ENCODE data around the gene DPP8. TPM values are rescaled to one million over a fixed set of nuclear protein-coding genes. Genes with fewer than 3 reads are reported as not detected.
A peak's percentile ranks its signal among the peaks of the same experiment; 100 is the strongest.
"Not testable (repeated sequence)": the region's sequence is repeated elsewhere in the genome, so short reads cannot be mapped to it uniquely, and the experiment has no call there.

Gene DPP8
- total RNA-seq, 2 experiments from 2014 or later = 42.8 to 45.4 TPM

- CTCF ChIA-PET = interaction anchor here (0.6 to 1.5 kb wide), 3 partner anchors 21 to 111 kb away, joined by 3 read pairs; no protein-coding TSS in a partner anchor
- POLR2A ChIA-PET = no interaction called here
- H3K4me1 Mint-ChIP-seq = peaks cover 5% of the 10 kb centered on the region
- no peak overlapping the region for H3K4me3 Mint-ChIP-seq
- no peak for DNase-seq
- H3K27ac Mint-ChIP-seq = no peak overlapping the region
- H3K9me3 Mint-ChIP-seq = no peaks in the 10 kb centered on the region
- no peaks in the 10 kb centered on the region for H3K36me3 Mint-ChIP-seq (ENCODE audit: low read depth)
- H3K27me3 Mint-ChIP-seq = peaks cover 20% of the 10 kb centered on the region
Observed at GRCh38 chr15:65405791-65406423, 111.6 kb downstream of the DPP8 start.

GRCh38 chr15:65404186-65404872 is 113.2 kb downstream of the DPP8 start:
- H3K27me3 Mint-ChIP-seq = peaks cover 28% of the 10 kb centered on the region
- no peak for DNase-seq
- ChIA-PET POLR2A (no interaction called here), CTCF (interaction anchor here (0.7 to 1.5 kb wide), 3 partner anchors 9 to 759 kb away, joined by 3 to 4 read pairs (median 3); no protein-coding TSS in a partner anchor)
- no peak overlapping the region for H3K4me3 Mint-ChIP-seq
- H3K9me3 Mint-ChIP-seq = no peaks in the 10 kb centered on the region
- H3K36me3 Mint-ChIP-seq (ENCODE audit: low read depth) = no peaks in the 10 kb centered on the region
- peaks cover 5% of the 10 kb centered on the region for H3K4me1 Mint-ChIP-seq
- H3K27ac Mint-ChIP-seq = no peak overlapping the region

GRCh38 chr15:65402961-65403360 is 114.5 kb downstream of the DPP8 start:
- Mint-ChIP-seq H3K36me3 (ENCODE audit: low read depth) (no peaks in the 10 kb centered on the region), H3K27me3 (peaks cover 29% of the 10 kb centered on the region), H3K27ac (no peak overlapping the region), H3K4me1 (peaks cover 2% of the 10 kb centered on the region), H3K9me3 (no peaks in the 10 kb centered on the region), H3K4me3 (no peak overlapping the region)
- CTCF ChIA-PET = no interaction called here
- POLR2A ChIA-PET = no interaction called here
- no peak for DNase-seq

DNA sequence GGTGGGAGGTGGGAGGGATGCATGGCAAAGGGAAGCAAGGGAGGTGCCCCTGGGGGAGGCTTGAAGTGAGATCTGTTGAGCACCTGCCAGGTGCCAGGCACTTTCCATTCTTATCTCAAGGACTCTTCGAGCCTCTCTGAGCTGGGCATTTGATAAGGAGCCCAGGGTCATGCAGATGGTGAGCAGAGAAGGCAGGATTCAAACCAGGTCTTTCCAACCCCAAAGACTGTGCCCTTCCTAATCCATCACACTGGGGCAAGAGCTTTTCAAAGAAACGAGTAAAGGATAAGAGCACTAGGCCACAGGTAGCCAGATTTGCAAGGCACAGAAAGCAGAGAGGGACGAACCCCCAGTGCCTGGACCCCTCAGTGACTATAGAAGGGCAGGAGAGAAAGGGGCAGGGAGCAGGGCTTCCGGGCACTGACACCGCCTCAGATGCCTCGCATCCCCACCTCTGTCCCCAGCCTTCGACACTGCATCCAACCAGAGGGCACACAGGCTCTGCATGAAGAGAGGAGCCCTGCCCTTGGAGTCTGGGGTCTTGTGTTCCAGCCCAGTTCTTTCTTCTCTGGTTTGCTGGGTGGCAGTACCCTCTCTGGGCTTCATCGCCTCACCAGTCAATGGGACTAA is 115.8 kb downstream of the DPP8 start:
- DNase-seq = no peak
- peaks cover 37% of the 10 kb centered on the region for H3K27me3 Mint-ChIP-seq
- H3K4me3 Mint-ChIP-seq = no peak overlapping the region
- no peak overlapping the region for H3K27ac Mint-ChIP-seq
- H3K9me3 Mint-ChIP-seq = no peaks in the 10 kb centered on the region
- ChIA-PET CTCF (interaction anchor here (0.6 to 1.8 kb wide), 5 partner anchors 10 to 640 kb away, joined by 3 to 6 read pairs (median 4); no protein-coding TSS in a partner anchor), POLR2A (no interaction called here)
- peaks cover 2% of the 10 kb centered on the region for H3K4me1 Mint-ChIP-seq
- H3K36me3 Mint-ChIP-seq (ENCODE audit: low read depth) = no peaks in the 10 kb centered on the region

GRCh38 chr15:65400760-65401610 is 116.5 kb downstream of the DPP8 start:
- peak; percentile 53 for DNase-seq
- Mint-ChIP-seq H3K27ac (no peak overlapping the region), H3K4me3 (no peak overlapping the region), H3K36me3 (ENCODE audit: low read depth) (no peaks in the 10 kb centered on the region), H3K9me3 (no peaks in the 10 kb centered on the region), H3K4me1 (peaks cover 6% of the 10 kb centered on the region), H3K27me3 (peaks cover 42% of the 10 kb centered on the region)
- POLR2A ChIA-PET = no interaction called here
- CTCF ChIA-PET = interaction anchor here (0.6 to 1.8 kb wide), 9 partner anchors 9 to 641 kb away, joined by 3 to 6 read pairs (median 3); no protein-coding TSS in a partner anchor

DNA sequence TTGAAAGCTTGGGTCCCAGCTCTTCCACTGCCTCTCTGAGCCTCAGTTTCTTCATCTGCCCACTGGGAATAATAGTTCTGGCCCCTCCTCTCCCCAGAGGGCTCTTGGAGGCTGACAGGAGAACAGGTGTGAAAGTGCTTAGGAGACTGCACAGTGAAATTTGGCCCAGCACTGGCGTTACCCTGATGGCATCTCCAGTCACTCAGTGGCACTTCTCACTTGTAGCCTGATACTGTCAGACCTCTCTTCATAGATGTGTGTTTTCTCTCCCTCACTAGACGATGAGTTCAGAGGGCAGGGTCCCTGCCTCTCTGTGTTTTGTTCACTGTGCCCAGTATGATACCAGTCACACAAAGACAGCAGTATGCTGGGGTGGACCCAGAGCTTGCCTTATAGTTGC is 117.5 kb downstream of the DPP8 start:
- DNase-seq = no peak
- CTCF ChIA-PET = interaction anchor here (0.8 to 1.7 kb wide), 5 partner anchors 15 to 92 kb away, joined by 3 to 5 read pairs (median 3); no protein-coding TSS in a partner anchor
- POLR2A ChIA-PET = no interaction called here
- no peak overlapping the region for H3K27ac Mint-ChIP-seq
- no peaks in the 10 kb centered on the region for H3K36me3 Mint-ChIP-seq (ENCODE audit: low read depth)
- H3K9me3 Mint-ChIP-seq = no peaks in the 10 kb centered on the region
- H3K4me3 Mint-ChIP-seq = no peak overlapping the region
- H3K27me3 Mint-ChIP-seq = peaks cover 46% of the 10 kb centered on the region
- H3K4me1 Mint-ChIP-seq = peaks cover 6% of the 10 kb centered on the region

GRCh38 chr15:65399001-65399706 is 118.3 kb downstream of the DPP8 start:
- CTCF ChIA-PET = interaction anchor here (1.1 to 1.7 kb wide), 3 partner anchors 14 to 41 kb away, joined by 3 to 5 read pairs (median 3); no protein-coding TSS in a partner anchor
- Mint-ChIP-seq H3K36me3 (ENCODE audit: low read depth) (no peaks in the 10 kb centered on the region), H3K4me1 (peaks cover 6% of the 10 kb centered on the region), H3K27me3 (peaks cover 54% of the 10 kb centered on the region), H3K4me3 (no peak overlapping the region), H3K9me3 (no peaks in the 10 kb centered on the region), H3K27ac (no peak overlapping the region)
- no peak for DNase-seq
- POLR2A ChIA-PET = no interaction called here

DNA sequence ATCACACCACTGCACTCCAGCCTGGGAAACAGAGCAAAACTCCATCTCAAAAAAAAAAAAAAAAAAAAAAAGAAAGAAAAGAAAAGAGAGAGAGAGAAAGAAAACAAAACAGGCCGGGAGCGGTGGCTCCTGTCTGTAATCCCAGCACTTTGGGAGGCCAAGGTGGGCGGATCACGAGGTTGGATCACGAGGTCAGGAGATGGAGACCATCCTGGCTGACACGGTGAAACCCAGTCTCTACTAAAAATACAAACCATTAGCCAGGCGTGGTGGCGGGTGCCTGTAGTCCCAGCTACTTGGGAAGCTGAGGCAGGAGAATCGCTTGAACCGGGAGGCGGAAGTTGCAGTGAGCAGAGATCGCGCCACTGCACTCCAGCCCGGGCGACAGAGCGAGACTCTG is 119.0 kb downstream of the DPP8 start:
- CTCF ChIA-PET = interaction anchor here (0.8 to 1.7 kb wide), 3 partner anchors 14 to 161 kb away, joined by 3 to 5 read pairs (median 3); no protein-coding TSS in a partner anchor
- DNase-seq = not testable (repeated sequence)
- peaks cover 57% of the 10 kb centered on the region for H3K27me3 Mint-ChIP-seq

DNA sequence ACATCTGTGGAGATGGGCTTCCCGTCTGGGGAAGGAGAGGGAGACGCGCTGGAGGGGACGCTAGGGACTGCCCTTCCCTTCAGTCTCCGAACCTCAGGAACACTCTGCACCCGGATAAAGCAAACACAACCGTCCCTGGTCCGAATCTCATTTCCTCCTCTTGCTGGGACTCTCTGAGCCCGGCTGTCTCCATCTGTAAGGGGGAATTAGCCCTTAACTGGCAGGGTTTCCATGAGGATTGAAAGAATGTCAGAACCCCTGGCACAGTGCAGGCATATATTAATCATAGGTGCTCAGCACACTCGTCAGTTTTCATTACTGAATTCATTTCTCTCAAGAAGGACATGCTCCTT is 120.5 kb downstream of the DPP8 start:
- Mint-ChIP-seq H3K27ac (no peak overlapping the region), H3K4me1 (peaks cover 6% of the 10 kb centered on the region), H3K4me3 (no peak overlapping the region), H3K36me3 (ENCODE audit: low read depth) (no peaks in the 10 kb centered on the region), H3K27me3 (peaks cover 60% of the 10 kb centered on the region), H3K9me3 (no peaks in the 10 kb centered on the region)
- DNase-seq = no peak
- ChIA-PET CTCF (no interaction called here), POLR2A (no interaction called here)

More for the DNA sequence above, 119.0 kb downstream of the DPP8 start:
- H3K4me3 Mint-ChIP-seq; POLR2A ChIA-PET; H3K4me1 Mint-ChIP-seq; H3K36me3 Mint-ChIP-seq (ENCODE audit: low read depth); H3K9me3 Mint-ChIP-seq; H3K27ac Mint-ChIP-seq: not testable (repeated sequence)

- CTCF ChIA-PET = no interaction called here
- H3K27ac Mint-ChIP-seq = no peak overlapping the region
- no peak overlapping the region for H3K4me3 Mint-ChIP-seq
- DNase-seq = no peak
- no peaks in the 10 kb centered on the region for H3K9me3 Mint-ChIP-seq
- peaks cover 60% of the 10 kb centered on the region for H3K27me3 Mint-ChIP-seq
- POLR2A ChIA-PET = no interaction called here
- no peaks in the 10 kb centered on the region for H3K36me3 Mint-ChIP-seq (ENCODE audit: low read depth)
- peaks cover 6% of the 10 kb centered on the region for H3K4me1 Mint-ChIP-seq
Observed at GRCh38 chr15:65396283-65396964, 121.1 kb downstream of the DPP8 start.

DNA sequence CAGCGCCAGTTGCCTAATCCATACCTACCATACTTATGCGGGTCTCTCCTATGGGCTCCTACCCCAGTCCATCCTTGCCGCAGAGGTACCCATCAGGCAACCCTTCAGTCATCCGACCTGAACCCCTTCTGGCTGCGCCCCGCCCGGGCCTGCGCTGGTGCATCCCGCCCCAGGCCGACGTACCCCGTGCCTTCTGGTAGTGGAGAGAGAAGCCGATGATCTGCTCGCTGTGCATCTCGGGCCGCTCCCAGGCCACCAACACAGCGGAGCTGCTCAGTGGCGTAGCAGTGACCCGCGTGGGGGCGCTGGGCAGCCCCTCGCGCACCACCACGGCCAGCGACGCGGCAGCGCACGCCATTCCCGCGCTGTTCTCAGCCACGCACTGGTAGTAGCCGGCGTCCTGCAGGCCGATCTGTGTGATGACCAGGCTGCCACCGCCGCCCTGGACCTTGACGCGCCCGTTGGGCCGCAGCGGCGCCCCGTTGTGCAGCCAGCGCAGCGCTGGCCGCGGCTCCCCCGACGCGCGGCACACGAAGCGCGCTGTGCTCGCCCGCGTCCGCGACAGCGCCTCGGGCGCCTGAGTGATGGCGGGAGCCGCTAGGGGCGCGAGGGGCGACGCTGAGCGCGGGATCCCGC is 121.8 kb downstream of the DPP8 start:
- no peak overlapping the region for H3K4me3 Mint-ChIP-seq
- CTCF ChIA-PET = interaction anchor here (1.6 kb wide), 1 partner anchor 11 kb away, joined by 12 read pairs; no protein-coding TSS in a partner anchor
- no peak for DNase-seq
- H3K36me3 Mint-ChIP-seq (ENCODE audit: low read depth) = no peaks in the 10 kb centered on the region
- POLR2A ChIA-PET = no interaction called here
- no peak overlapping the region for H3K27ac Mint-ChIP-seq
- no peaks in the 10 kb centered on the region for H3K9me3 Mint-ChIP-seq
- H3K4me1 Mint-ChIP-seq = peaks cover 4% of the 10 kb centered on the region
- peaks cover 58% of the 10 kb centered on the region for H3K27me3 Mint-ChIP-seq
